Neural crest cell (in vitro differentiated cells): ENCODE data around the gene ADGRV1. TPM values are rescaled to one million over a fixed set of nuclear protein-coding genes. Genes with fewer than 3 reads are reported as not detected.
"Not testable (repeated sequence)": the region's sequence is repeated elsewhere in the genome, so short reads cannot be mapped to it uniquely, and the experiment has no call there.

Source experiments
- DNase-seq: peaks from one replicate; pipeline ENCODE4 v3.0.0; 2021; ENCODE audit warnings: low read depth, mixed read lengths, low spot score
- H3K27ac Mint-ChIP-seq: one replicate; pipeline ENCODE4 v1.8.0; 2021; ENCODE audit warnings: mild to moderate bottlenecking, mixed read lengths; ENCODE audit not compliant: unreplicated experiment
- H3K27me3 Mint-ChIP-seq: 2 replicates; pipeline ENCODE4 v1.8.0; 2021; ENCODE audit warnings: low read depth, mild to moderate bottlenecking, mixed read lengths
- H3K36me3 Mint-ChIP-seq: 2 replicates; pipeline ENCODE4 v1.8.0; 2021; ENCODE audit warnings: low read depth, mild to moderate bottlenecking, mixed read lengths
- H3K4me1 Mint-ChIP-seq: 2 replicates; pipeline ENCODE4 v1.8.0; 2021; ENCODE audit warnings: mixed read lengths
- H3K4me3 Mint-ChIP-seq: one replicate; pipeline ENCODE4 v1.8.0; 2021; ENCODE audit warnings: mild to moderate bottlenecking, mixed read lengths
- H3K9me3 Mint-ChIP-seq: 2 replicates; pipeline ENCODE4 v1.8.0; 2021; ENCODE audit warnings: mixed read lengths
- CTCF ChIP-seq: fragments of 200-600 bp; sonication (generic); conservative IDR thresholded peaks from 2 replicates; pipeline ENCODE4 v1.5.0; 2021; ENCODE audit warnings: antibody characterized with exemption, mild to moderate bottlenecking
- total RNA-seq: library from RNA; stranded (reverse); gene quantifications from 2 replicates; pipeline ENCODE4 v1.2.1, GENCODE V29; 2021

ADGRV1 gene
- total RNA-seq, 1 donor from 2014 or later: 43.4 TPM

- H3K9me3 Mint-ChIP-seq: peaks cover 6% of the 10 kb centered on the region
- H3K36me3 Mint-ChIP-seq: peaks cover 9% of the 10 kb centered on the region
- H3K27ac Mint-ChIP-seq: peak overlapping the region; percentile 81
- H3K4me1 Mint-ChIP-seq: peaks cover 4% of the 10 kb centered on the region
- H3K4me3 Mint-ChIP-seq: no peak overlapping the region
- no peaks in the 10 kb centered on the region for H3K27me3 Mint-ChIP-seq
- TF ChIP-seq CTCF: no peak
- no peak for DNase-seq
Observed at GRCh38 chr5:90585337-90585986, 26.9 kb downstream of the ADGRV1 start.

GRCh38 chr5:90586469-90586868 lies 27.9 kb downstream of the ADGRV1 start:
- H3K27me3 Mint-ChIP-seq: no peaks in the 10 kb centered on the region
- TF ChIP-seq CTCF: no peak
- peaks cover 4% of the 10 kb centered on the region for H3K4me1 Mint-ChIP-seq
- H3K4me3 Mint-ChIP-seq: no peak overlapping the region
- H3K27ac Mint-ChIP-seq: no peak overlapping the region
- DNase-seq: no peak
- H3K9me3 Mint-ChIP-seq: no peaks in the 10 kb centered on the region
- no peaks in the 10 kb centered on the region for H3K36me3 Mint-ChIP-seq

- H3K27ac Mint-ChIP-seq: no peak overlapping the region
- no peaks in the 10 kb centered on the region for H3K27me3 Mint-ChIP-seq
- no peak for TF ChIP-seq CTCF
- H3K4me3 Mint-ChIP-seq: no peak overlapping the region
- peaks cover 4% of the 10 kb centered on the region for H3K4me1 Mint-ChIP-seq
- peaks cover 6% of the 10 kb centered on the region for H3K9me3 Mint-ChIP-seq
- H3K36me3 Mint-ChIP-seq: peaks cover 22% of the 10 kb centered on the region
- DNase-seq: no peak
Observed at GRCh38 chr5:90590170-90590569, 31.6 kb downstream of the ADGRV1 start.

- H3K4me3 Mint-ChIP-seq, H3K27ac Mint-ChIP-seq, DNase-seq, H3K4me1 Mint-ChIP-seq, H3K27me3 Mint-ChIP-seq: not testable (repeated sequence)
- Mint-ChIP-seq H3K36me3 (peaks cover 34% of the 10 kb centered on the region), H3K9me3 (peaks cover 15% of the 10 kb centered on the region)
Observed at GRCh38 chr5:90593083-90593482, 34.5 kb downstream of the ADGRV1 start.

- H3K4me3 Mint-ChIP-seq, DNase-seq, H3K27ac Mint-ChIP-seq, H3K27me3 Mint-ChIP-seq: not testable (repeated sequence)
- Mint-ChIP-seq H3K4me1 (peaks cover 15% of the 10 kb centered on the region), H3K9me3 (peaks cover 15% of the 10 kb centered on the region), H3K36me3 (peaks cover 40% of the 10 kb centered on the region)
Observed at GRCh38 chr5:90595766-90596165, 37.2 kb downstream of the ADGRV1 start.

- H3K27me3 Mint-ChIP-seq: no peaks in the 10 kb centered on the region
- peaks cover 32% of the 10 kb centered on the region for H3K36me3 Mint-ChIP-seq
- TF ChIP-seq CTCF: no peak
- peaks cover 15% of the 10 kb centered on the region for H3K9me3 Mint-ChIP-seq
- no peak overlapping the region for H3K4me3 Mint-ChIP-seq
- peaks cover 15% of the 10 kb centered on the region for H3K4me1 Mint-ChIP-seq
- no peak for DNase-seq
- H3K27ac Mint-ChIP-seq: no peak overlapping the region
Observed at GRCh38 chr5:90598293-90598692, 39.7 kb downstream of the ADGRV1 start.

- Mint-ChIP-seq H3K4me1 (peaks cover 20% of the 10 kb centered on the region), H3K9me3 (peaks cover 15% of the 10 kb centered on the region), H3K36me3 (peaks cover 27% of the 10 kb centered on the region)
- not testable (repeated sequence) for H3K27ac Mint-ChIP-seq, DNase-seq, H3K27me3 Mint-ChIP-seq, H3K4me3 Mint-ChIP-seq
Observed at GRCh38 chr5:90600307-90600706, 41.7 kb downstream of the ADGRV1 start.
